Measurements from ENCODE around the gene POU3F3.

The POU3F3 gene

DNA sequence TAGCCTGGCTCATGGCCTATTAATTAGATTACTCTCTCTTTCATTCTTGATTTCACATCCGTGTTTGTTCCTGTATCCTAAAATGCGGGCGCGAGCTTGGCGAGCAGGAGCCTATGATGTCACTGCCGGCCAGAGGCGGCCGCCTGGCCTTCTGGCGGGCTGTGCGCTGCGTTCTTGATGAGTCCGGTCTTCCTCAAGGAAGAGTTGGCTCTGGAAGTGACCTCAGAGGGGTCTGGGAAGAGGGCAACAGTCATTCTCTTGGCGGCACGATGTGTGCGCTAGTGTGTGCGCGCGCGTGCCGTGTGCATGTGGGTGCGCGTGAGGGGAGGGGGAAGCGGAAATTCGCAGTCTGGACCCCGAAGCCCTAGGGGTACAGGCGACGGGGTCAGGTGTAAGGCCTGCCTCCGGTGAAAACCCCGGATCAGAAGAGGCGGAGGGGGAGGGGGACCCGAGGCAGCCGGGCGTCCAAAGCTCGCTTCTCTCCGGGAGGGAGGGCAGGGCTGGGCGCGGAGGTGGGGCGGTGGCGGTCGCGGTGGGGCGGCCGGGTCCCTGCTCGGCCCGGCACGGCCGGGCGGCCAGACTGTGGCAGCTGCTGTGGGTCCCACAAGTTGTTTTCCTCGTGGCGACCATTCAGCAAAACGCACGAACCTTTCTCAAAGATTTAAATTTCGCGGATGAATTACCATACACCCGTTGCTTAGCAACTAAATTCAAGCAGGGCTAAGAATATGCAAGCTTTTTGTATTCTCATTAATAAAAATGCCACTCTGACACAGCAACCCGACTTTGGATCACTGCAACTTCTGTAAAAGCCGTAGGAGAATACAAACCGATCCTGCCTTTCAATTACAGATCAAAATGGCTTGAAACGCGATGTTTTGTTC is 8.4 kb downstream of the POU3F3 start:
- no peak for DNase-seq

GRCh38 chr2:104863146-104863467 is 9.2 kb downstream of the POU3F3 start:
- DNase-seq: no peak

DNA sequence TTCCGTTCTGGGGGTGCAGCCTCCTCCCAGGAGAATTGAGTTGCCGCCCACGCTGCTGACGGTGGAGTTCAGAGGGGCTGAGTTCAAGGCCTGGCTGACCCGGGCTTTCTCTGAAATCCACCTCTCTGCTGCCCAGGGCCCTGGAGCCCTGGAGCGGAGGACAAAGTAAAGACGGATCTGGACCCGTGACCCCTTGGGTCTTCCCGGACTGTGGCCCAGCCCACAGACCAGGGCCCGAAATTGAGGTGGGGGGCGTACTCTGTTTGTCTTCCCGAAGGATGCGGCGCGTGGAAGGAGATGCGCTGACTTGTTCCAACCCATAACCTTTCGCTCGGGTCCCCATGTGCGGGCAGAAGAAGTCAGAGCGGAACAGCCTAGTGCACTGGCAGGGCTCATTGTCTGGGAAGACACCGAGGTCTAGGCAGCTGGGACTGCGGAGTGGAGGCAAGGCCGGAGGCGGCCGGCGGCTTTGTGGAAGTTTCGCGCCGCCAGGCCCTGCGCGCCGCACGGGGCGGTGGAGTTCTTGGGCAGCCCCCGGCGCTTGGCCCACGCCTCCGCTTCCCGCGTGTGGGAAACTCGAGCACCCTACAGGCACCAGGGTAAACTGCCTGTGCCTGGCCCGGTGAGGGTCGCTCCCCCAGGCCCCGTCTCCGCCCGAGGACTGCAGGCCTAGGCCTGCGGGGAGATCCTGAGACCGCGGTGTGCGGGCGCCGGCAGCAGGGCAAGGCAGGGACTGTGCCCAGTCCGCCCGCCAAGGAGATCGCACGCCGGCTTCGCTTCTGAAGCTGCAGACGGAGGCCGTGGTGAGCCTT is 9.8 kb downstream of the POU3F3 start:
- no peak for DNase-seq

DNA sequence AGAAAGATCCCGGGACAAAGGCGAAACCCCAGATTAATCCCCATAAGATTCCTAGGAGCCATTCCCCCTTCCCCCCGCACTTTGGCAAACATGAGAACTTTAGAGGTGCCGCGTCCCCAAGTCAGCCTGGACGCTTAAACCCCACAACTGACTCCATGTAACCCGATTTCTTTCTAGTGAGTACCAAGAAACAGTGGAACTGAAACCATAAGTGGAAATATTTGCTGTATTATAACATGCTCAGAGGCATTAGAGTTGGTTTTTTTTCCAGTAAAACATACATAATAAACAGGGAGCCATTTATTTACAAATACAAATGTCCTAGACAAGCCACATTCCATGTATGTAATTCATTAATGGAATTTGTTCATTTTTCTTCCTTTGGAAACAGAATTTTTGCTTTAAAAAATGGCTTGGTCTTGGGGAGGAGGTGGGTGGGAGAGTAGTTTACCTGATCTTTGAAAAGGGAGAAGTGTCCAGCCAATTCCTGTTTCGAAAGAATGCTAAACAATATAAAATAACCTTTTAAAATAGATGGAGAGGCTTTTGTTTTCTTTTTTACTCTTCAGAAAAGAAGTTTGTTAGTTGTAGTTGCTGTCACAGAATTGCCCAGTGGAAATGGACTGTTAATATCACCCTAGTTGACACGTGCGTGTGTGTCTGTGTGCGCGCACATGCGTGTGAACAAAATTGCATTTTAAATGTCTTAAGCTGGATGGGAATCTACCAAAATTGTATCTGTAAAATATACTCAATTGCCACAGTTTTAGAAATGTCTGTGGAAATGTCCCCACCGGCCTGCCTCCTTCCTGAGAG is 10.6 kb downstream of the POU3F3 start:
- no peak for DNase-seq

GRCh38 chr2:104865096-104865470 is 11.2 kb downstream of the POU3F3 start:
- no peak for DNase-seq

DNA sequence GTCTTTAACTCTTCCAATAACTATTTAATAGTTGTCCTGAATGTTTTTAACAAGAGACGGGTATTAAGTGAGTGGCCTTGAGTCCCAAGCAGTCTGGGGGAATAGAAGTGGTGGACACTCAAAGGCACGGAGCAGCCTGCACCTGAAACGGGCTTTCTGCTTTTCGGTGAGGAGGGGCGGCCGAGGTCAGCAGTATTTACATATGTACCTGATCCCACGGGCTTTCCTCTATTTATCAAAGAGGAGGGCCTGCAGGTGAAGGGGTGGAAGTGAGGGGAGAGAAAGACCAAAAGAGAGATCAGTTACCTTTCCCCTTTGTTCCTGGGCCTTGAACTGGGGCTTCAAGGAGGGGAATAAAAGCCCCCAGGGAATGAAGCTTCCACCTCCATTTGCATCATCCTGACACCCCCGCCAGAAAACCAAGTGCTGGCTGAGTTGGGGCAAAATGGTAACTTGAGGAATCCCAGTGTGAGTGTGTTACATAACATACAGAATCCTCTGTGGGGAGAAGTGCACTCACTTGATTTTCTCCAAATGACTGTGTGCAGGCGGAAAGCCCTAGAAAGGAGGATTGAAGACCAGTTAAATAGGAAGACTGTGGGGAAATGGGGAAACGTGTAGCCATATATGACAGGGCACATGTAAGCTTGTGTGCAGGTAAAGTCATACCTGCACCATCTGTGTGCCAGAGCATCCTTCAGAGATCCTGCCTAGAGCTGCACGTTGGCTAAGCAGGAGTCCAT is 12.4 kb downstream of the POU3F3 start:
- DNase-seq: no peak

DNA sequence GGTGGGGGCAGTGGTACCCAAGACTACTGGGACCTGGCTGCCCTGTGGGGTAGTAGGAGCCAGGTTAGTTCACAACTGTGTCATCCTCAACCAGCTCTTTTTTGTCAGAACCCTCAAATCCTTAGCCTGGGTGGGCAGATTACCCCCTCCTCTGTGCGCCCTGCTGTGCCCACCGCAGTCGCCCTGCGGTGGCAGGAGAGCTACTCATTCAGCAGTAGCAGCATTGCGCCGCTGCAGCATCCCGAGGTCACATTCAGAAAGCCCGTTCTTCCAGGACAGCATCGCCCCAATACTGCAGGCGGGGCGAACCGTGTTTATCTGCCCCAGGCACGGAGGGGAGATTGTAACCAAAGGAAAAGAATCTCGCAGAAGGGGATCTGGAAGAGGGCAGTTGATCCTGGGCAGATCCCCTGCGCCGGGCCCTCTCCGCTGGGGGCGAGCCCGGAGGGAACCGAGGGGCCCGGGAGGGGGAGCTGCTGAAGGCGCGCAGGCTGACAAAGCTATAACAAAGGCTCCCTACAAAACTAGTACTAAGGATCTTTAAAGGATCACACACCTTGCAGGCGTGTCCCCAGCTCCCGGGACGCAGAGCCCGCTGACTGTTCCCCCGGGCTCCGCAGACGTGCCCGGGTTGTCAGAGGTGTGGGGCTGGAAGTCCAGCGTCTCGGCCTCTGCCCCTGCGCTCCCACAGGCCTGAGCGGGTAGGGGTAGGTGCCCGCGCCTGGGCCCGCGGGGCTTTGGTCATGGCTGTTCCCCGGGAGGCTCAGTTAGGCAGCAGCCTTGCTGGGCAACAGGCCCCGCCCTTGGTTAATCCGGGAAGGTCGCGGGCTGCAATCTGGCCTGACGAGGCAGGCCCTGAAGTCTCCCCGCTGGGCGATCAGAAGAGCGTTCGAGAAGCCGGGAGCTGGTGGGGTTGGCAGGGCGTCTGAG is 13.2 kb downstream of the POU3F3 start:
- DNase-seq: no peak

GRCh38 chr2:104867813-104868504 is 14.0 kb downstream of the POU3F3 start:
- no peak for DNase-seq

DNA sequence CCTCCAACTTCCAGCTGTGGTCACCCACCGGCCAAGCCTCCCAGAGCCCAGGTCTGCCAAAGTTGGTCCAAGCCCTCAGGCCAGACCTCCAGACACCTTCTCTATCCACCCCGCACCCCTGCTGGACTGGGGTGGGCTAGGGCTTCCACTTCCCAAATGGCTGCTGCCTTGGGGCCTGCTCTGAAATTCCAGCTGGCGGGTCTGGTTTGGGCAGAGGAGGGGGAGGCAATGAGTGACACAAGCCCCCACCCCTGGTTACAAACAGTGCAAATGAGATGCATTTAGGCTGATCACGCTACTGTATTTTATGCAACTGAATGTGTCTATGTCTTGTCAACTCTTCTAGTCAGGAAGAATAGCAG is 14.6 kb downstream of the POU3F3 start:
- no peak for DNase-seq

DNA sequence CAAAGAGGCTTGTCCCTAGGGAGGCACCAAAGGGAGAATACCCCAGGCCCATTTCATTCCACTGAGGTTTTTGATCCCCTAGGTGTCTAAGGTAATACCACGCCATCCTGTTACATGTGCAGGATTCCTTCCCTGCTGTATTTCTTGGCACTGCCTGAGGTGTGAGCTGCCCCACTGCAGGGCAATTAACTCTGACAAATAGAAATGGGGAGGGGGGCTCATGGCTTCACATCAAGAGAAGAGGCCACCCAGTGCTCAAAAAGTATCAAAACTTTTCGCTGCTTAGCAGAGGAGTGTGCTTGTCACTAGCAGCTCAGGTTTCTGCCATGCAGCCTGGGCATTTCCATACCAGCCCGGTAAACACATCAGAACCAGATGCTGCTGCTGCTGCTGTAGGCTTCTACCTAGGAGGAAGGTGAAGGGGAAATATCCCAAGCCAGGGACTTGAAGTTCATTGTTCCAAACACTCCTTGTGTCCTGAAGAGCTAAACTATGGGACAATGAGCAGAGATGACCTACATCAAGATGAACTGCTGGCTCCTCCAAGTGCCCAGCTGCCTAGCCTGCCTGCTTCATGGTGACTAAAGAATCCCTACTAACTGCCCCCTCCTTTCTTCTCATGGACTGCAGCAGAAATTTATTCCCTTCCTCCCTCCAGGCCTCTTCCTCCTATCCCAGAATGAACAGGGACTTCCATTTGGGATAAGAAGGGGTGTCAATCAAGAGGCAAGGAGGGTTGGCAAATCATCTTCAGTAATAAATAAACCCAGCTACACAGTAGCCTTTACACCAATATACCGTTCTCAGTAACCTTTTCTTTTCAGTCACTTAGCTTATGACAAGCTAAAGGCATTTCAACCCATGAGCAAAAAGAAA is 16.4 kb downstream of the POU3F3 start:
- no peak for DNase-seq

DNA sequence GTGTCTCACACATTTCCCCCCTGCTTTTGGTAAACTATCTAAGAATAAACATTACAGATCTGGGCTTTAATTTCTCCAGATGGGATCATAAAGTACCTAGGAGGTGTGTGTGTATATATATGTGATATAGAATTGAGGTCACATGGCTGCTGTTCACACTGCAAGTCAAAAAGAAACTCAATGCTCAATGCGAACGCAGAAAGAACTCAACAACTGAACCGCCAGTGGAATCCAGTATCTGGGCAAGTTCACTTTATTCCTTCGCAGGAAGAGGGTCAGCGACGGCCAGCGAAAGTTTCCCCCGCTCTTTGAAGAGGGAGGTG is 17.7 kb downstream of the POU3F3 start:
- DNase-seq: no peak

- no peak for DNase-seq
Measured at GRCh38 chr2:104871972-104872865, 18.3 kb downstream of the POU3F3 start.

DNA sequence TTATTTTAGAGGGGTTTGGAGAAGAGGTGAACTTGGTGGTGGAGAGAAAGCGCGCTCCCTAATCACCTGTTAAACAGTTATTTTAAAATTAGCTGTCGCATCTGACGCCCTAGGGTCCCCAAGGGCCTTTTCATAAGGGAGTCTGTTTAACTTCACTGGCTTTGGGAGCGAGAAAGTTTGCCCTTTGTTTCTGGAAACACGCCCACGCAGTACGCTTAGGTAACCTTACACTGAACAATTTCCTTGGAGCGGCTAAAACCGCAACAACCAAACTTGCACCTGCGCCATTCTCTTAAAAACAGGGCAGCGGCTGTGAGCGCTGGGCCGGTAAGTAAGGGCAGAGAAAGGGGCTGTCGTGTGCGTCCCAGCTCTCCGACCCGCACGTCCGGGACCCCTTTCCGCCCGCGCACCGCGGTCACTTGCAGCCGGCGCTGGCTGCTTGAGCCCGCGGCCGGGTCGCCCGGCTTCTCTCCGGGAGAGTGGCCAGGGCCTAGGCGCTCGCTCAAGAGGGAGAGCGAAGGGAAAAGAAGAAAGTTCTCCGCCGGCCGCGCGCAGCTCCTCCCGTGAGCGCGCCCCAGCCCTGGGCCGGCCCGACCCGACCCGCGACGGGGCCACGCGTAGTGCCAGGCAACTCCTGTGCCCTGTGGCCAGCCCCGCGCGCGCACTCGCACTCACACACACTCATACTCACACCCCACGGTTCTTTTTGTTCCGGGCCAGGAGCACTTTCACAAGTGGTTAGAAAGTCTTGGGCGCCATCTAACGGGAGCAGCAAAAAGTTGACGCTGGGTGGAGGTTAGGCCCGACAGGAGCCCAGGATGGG is 19.2 kb downstream of the POU3F3 start:
- DNase-seq: peak; percentile 59

- no peak for DNase-seq
Measured at GRCh38 chr2:104873689-104874054, 19.8 kb downstream of the POU3F3 start.

GRCh38 chr2:104874230-104874629 is 20.3 kb downstream of the POU3F3 start:
- no peak for DNase-seq

GRCh38 chr2:104875262-104875661 is 21.3 kb downstream of the POU3F3 start:
- no peak for DNase-seq

DNA sequence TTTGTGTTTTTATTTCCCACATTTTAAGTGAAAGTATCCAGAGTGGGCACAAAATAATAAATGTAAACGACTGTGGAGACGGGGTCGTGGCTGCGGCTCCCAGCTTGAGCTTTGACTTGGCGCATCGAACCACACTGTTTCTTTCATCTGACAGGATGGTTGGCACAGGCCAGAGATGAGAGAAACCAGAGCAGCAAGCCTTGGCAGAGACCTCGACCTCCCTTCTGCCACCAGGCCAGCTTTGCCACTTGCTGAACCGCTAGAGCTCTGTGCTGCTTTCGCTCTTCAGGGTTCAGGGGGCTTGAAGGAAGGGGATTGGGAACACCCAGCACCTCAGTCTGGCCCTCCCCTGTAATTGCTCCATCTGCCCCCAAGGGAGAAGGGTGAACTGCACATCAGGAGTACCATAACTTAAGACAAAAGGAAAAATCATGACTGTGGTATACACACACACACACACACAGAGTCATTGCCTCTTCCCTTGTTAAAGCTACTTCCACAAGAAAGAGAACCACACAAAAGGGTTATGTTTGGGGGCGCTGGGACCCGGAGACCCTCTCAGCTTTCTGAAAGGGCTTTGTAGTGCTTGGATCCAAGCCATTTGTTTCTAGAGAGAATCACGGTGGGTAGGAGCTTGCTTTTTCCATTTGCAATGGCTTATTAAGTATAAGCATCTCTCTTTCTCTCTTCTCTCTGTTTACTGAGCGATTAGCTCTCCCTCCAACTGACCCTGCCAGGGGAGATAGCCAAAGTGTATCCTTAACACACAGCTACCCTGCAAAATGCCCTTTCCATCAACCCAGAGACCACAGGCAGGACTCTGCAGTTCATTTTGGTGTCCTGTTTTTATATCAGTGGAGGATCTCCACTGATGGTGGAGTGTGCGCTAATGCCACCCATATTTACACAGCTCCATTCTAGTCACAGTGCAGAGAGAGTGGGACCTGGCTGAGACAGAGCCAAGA is 23.0 kb downstream of the POU3F3 start:
- DNase-seq: no peak
